H1 (cell line): Measurements from ENCODE around the gene TMEM253. TPM values are rescaled to one million over a fixed set of nuclear protein-coding genes. Genes with fewer than 3 reads are reported as not detected.

ENCODE experiments used
- EGR1 ChIP-seq: IDR thresholded peaks from 2 replicates; pipeline ENCODE4 v1.6.1; 2011; ENCODE audit warnings: low read depth, low read length, borderline replicate concordance
- RNF2 ChIP-seq: fragments of 200-900, 300-1000 bp; sonication (generic); IDR thresholded peaks from 2 replicates; pipeline ENCODE4 v1.7.1; 2016; ENCODE audit warnings: borderline replicate concordance, low read depth, mild to moderate bottlenecking, antibody characterized with exemption, low read length; ENCODE audit not compliant: poor library complexity, severe bottlenecking; ENCODE audit errors: missing control alignments
- polyA plus RNA-seq, 7 experiments: library from polyadenylated mRNA; depleted of rRNA in 3 of 7; stranded (reverse) in 5 of 7; unstranded in 2 of 7; fragments of >200 nt in 5 of 7; fragments of 200-250 nt in 2 of 7; gene quantifications; 1 replicate in 5 of 7; 2 replicates in 1 of 7; 4 replicates in 1 of 7; pipeline versions ENCODE4 v1.2.1 to v1.2.3, GENCODE V29; 2011 to 2013; ENCODE audit warnings: missing spikeins in 2 of 7, mixed read lengths in 2 of 7
- total RNA-seq: library from RNA; stranded (reverse); fragmentation: NEBNext Ultra II Directional; extraction: Animal tissue kit (Norgen Biotek cat#: 25700); gene quantifications from 2 replicates; pipeline ENCODE4 v1.2.1, GENCODE V29; 2021

The TMEM253 gene
- total and polyA plus RNA-seq, 2 of the 8 experiments (the other 6 are each of a cell fraction or from before 2014, with no cell fraction given), result 1.9 to 2.2 TPM

- TF ChIP-seq RNF2 (no peak), EGR1 (no peak)
Observed at GRCh38 chr14:21061347-21061668, 39.6 kb upstream of the TMEM253 start (continued).
